ENCODE data around the gene AKT3. TPM values are rescaled to one million over a fixed set of nuclear protein-coding genes. Genes with fewer than 3 reads are reported as not detected.

The AKT3 gene
- total and polyA plus RNA-seq, 5 donors from 2014 or later, result 0.81 to 84.2 (median 2.8) TPM

GRCh38 chr1:243462929-243463697 lies 386.9 kb downstream of the AKT3 start:
- no peak for ATAC-seq (ENCODE audit: low read depth in 2 of 2)
- no peaks in the 10 kb centered on the region for H3K27me3 ChIP-seq (ENCODE audit: control insufficient read depth, insufficient read depth, low read length)
- peaks cover 3% of the 10 kb centered on the region for H3K36me3 ChIP-seq (ENCODE audit: control insufficient read depth, insufficient read depth, low read length)
- Mint-ChIP-seq H3K36me3 (peaks cover 34% of the 10 kb centered on the region), H3K27me3 (no peaks in the 10 kb centered on the region), H3K4me1 (peaks cover 0 to 2% (median 0%) of the 10 kb centered on the region in 4 donors), H3K9me3 (no peaks in the 10 kb centered on the region), H3K27ac (no peak overlapping the region), H3K4me3 (no peak overlapping the region)
- no peaks in the 10 kb centered on the region for H3K9me3 ChIP-seq (ENCODE audit: control insufficient read depth in 2 of 2, low read length in 2 of 2)
- DNase-seq, result no peak
- no peak overlapping the region for H3K4me3 ChIP-seq (ENCODE audit: low read depth, low read length)
- no peak overlapping the region for H3K27ac ChIP-seq (ENCODE audit: insufficient read depth, low read length, poor library complexity, severe bottlenecking)
- H3K4me1 ChIP-seq (ENCODE audit: control insufficient read depth, insufficient read depth, low read length, poor library complexity, severe bottlenecking), result no peaks in the 10 kb centered on the region

DNA sequence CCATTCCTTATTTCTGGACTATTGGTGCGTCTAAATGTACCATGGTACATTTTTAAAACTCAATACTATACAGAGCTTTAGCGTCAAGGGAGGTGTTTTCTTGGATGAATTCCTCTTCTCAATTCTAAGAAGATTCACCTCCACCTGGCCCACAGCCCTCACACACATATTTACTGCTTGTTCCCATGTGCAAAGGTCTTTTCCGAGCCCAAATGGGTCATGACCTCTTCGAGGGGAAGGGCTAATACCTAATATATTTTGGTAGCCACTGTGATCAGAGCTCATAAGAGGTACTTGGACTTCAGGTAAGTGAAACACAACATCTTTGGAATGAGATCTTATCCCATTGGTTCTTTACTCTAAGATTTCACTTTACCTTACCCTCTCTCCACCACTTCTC lies 388.3 kb downstream of the AKT3 start:
- Histone ChIP-seq H3K4me3 (ENCODE audit: low read depth, low read length) (no peak overlapping the region), H3K9me3 (ENCODE audit: control insufficient read depth in 2 of 2, low read length in 2 of 2) (no peaks in the 10 kb centered on the region), H3K36me3 (ENCODE audit: control insufficient read depth, insufficient read depth, low read length) (peaks cover 3% of the 10 kb centered on the region), H3K4me1 (ENCODE audit: control insufficient read depth, insufficient read depth, low read length, poor library complexity, severe bottlenecking) (no peaks in the 10 kb centered on the region), H3K27ac (ENCODE audit: insufficient read depth, low read length, poor library complexity, severe bottlenecking) (no peak overlapping the region), H3K27me3 (ENCODE audit: control insufficient read depth, insufficient read depth, low read length) (no peaks in the 10 kb centered on the region)
- no peaks in the 10 kb centered on the region for H3K9me3 Mint-ChIP-seq
- no peak for DNase-seq
- H3K4me3 Mint-ChIP-seq, result no peak overlapping the region
- H3K36me3 Mint-ChIP-seq, result peaks cover 38% of the 10 kb centered on the region
- peak overlapping the region in 1 of 3 donors; percentile 6 for H3K27ac Mint-ChIP-seq
- H3K4me1 Mint-ChIP-seq, result peaks cover 0 to 2% (median 0%) of the 10 kb centered on the region in 4 donors
- ATAC-seq (ENCODE audit: low read depth in 2 of 2), result no peak
- no peaks in the 10 kb centered on the region for H3K27me3 Mint-ChIP-seq

GRCh38 chr1:243459059-243459458 lies 391.0 kb downstream of the AKT3 start:
- H3K4me3 Mint-ChIP-seq, result no peak overlapping the region
- H3K27me3 Mint-ChIP-seq, result no peaks in the 10 kb centered on the region
- no peaks in the 10 kb centered on the region for H3K27me3 ChIP-seq (ENCODE audit: control insufficient read depth, insufficient read depth, low read length)
- no peaks in the 10 kb centered on the region for H3K9me3 Mint-ChIP-seq
- H3K9me3 ChIP-seq (ENCODE audit: control insufficient read depth in 2 of 2, low read length in 2 of 2), result no peaks in the 10 kb centered on the region
- no peak overlapping the region for H3K4me3 ChIP-seq (ENCODE audit: low read depth, low read length)
- peak overlapping the region in 1 of 3 donors; percentile 41 for H3K27ac Mint-ChIP-seq
- peaks cover 48% of the 10 kb centered on the region for H3K36me3 Mint-ChIP-seq
- no peaks in the 10 kb centered on the region for H3K4me1 ChIP-seq (ENCODE audit: control insufficient read depth, insufficient read depth, low read length, poor library complexity, severe bottlenecking)
- H3K4me1 Mint-ChIP-seq, result peaks cover 0 to 2% (median 0%) of the 10 kb centered on the region in 4 donors
- H3K36me3 ChIP-seq (ENCODE audit: control insufficient read depth, insufficient read depth, low read length), result peaks cover 3% of the 10 kb centered on the region
- no peak overlapping the region for H3K27ac ChIP-seq (ENCODE audit: insufficient read depth, low read length, poor library complexity, severe bottlenecking)
- no peak for DNase-seq
- no peak for ATAC-seq (ENCODE audit: low read depth in 2 of 2)

DNA sequence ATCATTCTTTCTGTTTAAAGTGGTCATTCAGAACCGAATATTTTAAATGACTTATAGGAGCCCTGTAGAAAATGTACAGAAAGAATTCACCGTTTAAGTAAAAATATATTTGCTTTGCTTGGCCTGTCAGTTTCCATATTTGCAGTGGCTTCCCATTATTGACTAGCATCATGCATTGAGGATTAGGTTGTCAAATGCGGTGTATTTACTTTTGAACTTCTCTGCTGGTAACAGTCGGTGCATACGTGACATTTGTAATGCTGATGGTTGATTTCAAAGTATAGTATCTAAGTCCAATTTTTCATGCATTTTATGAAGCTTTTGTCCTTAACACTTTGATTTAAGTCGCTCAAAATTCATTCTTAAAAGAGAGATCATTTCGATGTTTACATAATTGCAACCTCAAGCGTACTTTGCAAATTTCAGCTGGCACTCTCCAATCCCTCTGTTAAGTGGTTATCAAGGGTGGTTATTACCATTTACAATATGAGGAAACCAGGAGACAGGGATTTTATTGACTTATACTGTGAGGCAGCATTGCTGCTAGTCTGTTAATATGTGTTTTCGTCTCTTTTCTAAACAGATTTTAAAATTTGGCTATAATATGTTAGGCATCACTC lies 392.6 kb downstream of the AKT3 start:
- DNase-seq (no peak), ATAC-seq (ENCODE audit: low read depth in 2 of 2) (no peak)
- no peak overlapping the region for H3K4me3 ChIP-seq (ENCODE audit: low read depth, low read length)
- H3K27ac ChIP-seq (ENCODE audit: insufficient read depth, low read length, poor library complexity, severe bottlenecking), result no peak overlapping the region
- H3K27me3 ChIP-seq (ENCODE audit: control insufficient read depth, insufficient read depth, low read length), result no peaks in the 10 kb centered on the region
- H3K4me3 Mint-ChIP-seq, result no peak overlapping the region
- no peaks in the 10 kb centered on the region for H3K9me3 ChIP-seq (ENCODE audit: control insufficient read depth in 2 of 2, low read length in 2 of 2)
- H3K36me3 ChIP-seq (ENCODE audit: control insufficient read depth, insufficient read depth, low read length), result peaks cover 3% of the 10 kb centered on the region
- H3K27ac Mint-ChIP-seq, result no peak overlapping the region
- H3K4me1 Mint-ChIP-seq, result no peaks in the 10 kb centered on the region
- H3K27me3 Mint-ChIP-seq, result no peaks in the 10 kb centered on the region
- no peaks in the 10 kb centered on the region for H3K9me3 Mint-ChIP-seq
- peaks cover 47% of the 10 kb centered on the region for H3K36me3 Mint-ChIP-seq
- no peaks in the 10 kb centered on the region for H3K4me1 ChIP-seq (ENCODE audit: control insufficient read depth, insufficient read depth, low read length, poor library complexity, severe bottlenecking)

GRCh38 chr1:243455760-243456651 lies 394.0 kb downstream of the AKT3 start:
- ATAC-seq (ENCODE audit: low read depth in 2 of 2), result no peak
- H3K36me3 Mint-ChIP-seq, result peaks cover 37% of the 10 kb centered on the region
- no peaks in the 10 kb centered on the region for H3K4me1 Mint-ChIP-seq
- peak overlapping the region in 2 of 3 donors; percentile 16 to 21 for H3K27ac Mint-ChIP-seq
- H3K4me3 Mint-ChIP-seq, result no peak overlapping the region
- no peaks in the 10 kb centered on the region for H3K4me1 ChIP-seq (ENCODE audit: control insufficient read depth, insufficient read depth, low read length, poor library complexity, severe bottlenecking)
- H3K27me3 Mint-ChIP-seq, result no peaks in the 10 kb centered on the region
- H3K9me3 Mint-ChIP-seq, result no peaks in the 10 kb centered on the region
- no peak for DNase-seq
- no peak overlapping the region for H3K4me3 ChIP-seq (ENCODE audit: low read depth, low read length)
- H3K36me3 ChIP-seq (ENCODE audit: control insufficient read depth, insufficient read depth, low read length), result no peaks in the 10 kb centered on the region
- H3K27me3 ChIP-seq (ENCODE audit: control insufficient read depth, insufficient read depth, low read length), result no peaks in the 10 kb centered on the region
- H3K27ac ChIP-seq (ENCODE audit: insufficient read depth, low read length, poor library complexity, severe bottlenecking), result no peak overlapping the region
- no peaks in the 10 kb centered on the region for H3K9me3 ChIP-seq (ENCODE audit: control insufficient read depth in 2 of 2, low read length in 2 of 2)

DNA sequence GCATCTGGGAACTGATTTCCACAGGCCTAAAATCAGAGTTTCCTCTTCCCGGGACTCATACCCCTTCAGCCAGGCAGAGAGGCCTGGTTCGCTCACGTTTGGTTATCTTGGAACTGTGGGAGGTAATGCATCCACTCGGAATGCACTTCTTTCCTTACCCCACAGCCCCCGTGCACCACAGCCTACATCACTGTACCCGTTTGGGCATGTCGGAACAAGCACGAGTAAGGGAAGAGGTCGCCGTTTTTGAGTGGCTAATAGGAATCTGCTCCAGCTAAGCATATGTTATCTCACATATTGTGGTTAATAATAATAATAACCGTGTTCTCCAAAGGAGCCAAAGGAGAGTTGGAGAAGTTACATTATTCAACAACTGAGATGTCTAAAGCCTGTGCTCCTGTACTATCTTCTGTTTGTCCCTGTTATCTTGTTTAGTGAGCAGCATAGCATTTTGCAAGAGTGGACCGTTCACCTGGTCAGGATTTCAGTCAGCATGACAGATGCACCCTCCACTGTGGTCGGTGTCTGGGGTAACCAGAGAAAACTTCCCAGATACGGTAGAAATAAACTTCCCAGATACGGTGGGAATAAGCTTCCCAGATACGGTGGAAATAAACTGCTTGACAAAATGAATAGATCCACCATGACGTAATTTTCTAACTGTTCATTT lies 395.6 kb downstream of the AKT3 start:
- Mint-ChIP-seq H3K4me1 (no peaks in the 10 kb centered on the region), H3K27ac (no peak overlapping the region), H3K9me3 (no peaks in the 10 kb centered on the region), H3K36me3 (peaks cover 35% of the 10 kb centered on the region), H3K4me3 (no peak overlapping the region), H3K27me3 (no peaks in the 10 kb centered on the region)
- no peak overlapping the region for H3K4me3 ChIP-seq (ENCODE audit: low read depth, low read length)
- no peak for DNase-seq
- H3K4me1 ChIP-seq (ENCODE audit: control insufficient read depth, insufficient read depth, low read length, poor library complexity, severe bottlenecking), result no peaks in the 10 kb centered on the region
- ATAC-seq (ENCODE audit: low read depth in 2 of 2), result no peak
- H3K27ac ChIP-seq (ENCODE audit: insufficient read depth, low read length, poor library complexity, severe bottlenecking), result no peak overlapping the region
- no peaks in the 10 kb centered on the region for H3K9me3 ChIP-seq (ENCODE audit: control insufficient read depth in 2 of 2, low read length in 2 of 2)
- H3K27me3 ChIP-seq (ENCODE audit: control insufficient read depth, insufficient read depth, low read length), result no peaks in the 10 kb centered on the region
- no peaks in the 10 kb centered on the region for H3K36me3 ChIP-seq (ENCODE audit: control insufficient read depth, insufficient read depth, low read length)

GRCh38 chr1:243452092-243452491 lies 398.0 kb downstream of the AKT3 start:
- Mint-ChIP-seq H3K4me1 (peaks cover 0 to 10% (median 4%) of the 10 kb centered on the region in 4 donors), H3K9me3 (no peaks in the 10 kb centered on the region), H3K27ac (no peak overlapping the region), H3K27me3 (no peaks in the 10 kb centered on the region), H3K4me3 (no peak overlapping the region), H3K36me3 (peaks cover 30% of the 10 kb centered on the region)
- Histone ChIP-seq H3K27ac (ENCODE audit: insufficient read depth, low read length, poor library complexity, severe bottlenecking) (no peak overlapping the region), H3K4me1 (ENCODE audit: control insufficient read depth, insufficient read depth, low read length, poor library complexity, severe bottlenecking) (peaks cover 4% of the 10 kb centered on the region), H3K27me3 (ENCODE audit: control insufficient read depth, insufficient read depth, low read length) (no peaks in the 10 kb centered on the region), H3K36me3 (ENCODE audit: control insufficient read depth, insufficient read depth, low read length) (no peaks in the 10 kb centered on the region), H3K9me3 (ENCODE audit: control insufficient read depth in 2 of 2, low read length in 2 of 2) (no peaks in the 10 kb centered on the region), H3K4me3 (ENCODE audit: low read depth, low read length) (no peak overlapping the region)
- DNase-seq (no peak), ATAC-seq (ENCODE audit: low read depth in 2 of 2) (no peak)

All from CD4-positive, CD25-positive, alpha-beta regulatory T cell (primary cell).